ENCODE data around the gene CDK11B. TPM values are rescaled to one million over a fixed set of nuclear protein-coding genes. Genes with fewer than 3 reads are reported as not detected.
A peak's percentile ranks its signal among the peaks of the same experiment; 100 is the strongest.
"Not testable (repeated sequence)": the region's sequence is repeated elsewhere in the genome, so short reads cannot be mapped to it uniquely, and the experiment has no call there.

Gene CDK11B
- total and polyA plus RNA-seq, 2 experiments from 2014 or later = 17.9 to 22.2 TPM

- not testable (repeated sequence) for H3K27ac ChIP-seq; H3K4me1 ChIP-seq (ENCODE audit: low read depth); DNase-seq (ENCODE audit: low read depth in 1 of 2, low spot score in 1 of 2); H3K36me3 ChIP-seq; H3K9me3 ChIP-seq (ENCODE audit: low read depth); H3K4me3 ChIP-seq; H3K27me3 ChIP-seq
These were observed 37.9 kb upstream of the CDK11B start for GRCh38 chr1:1696431-1697357.

GRCh38 chr1:1692714-1693647, 34.2 kb upstream of the CDK11B start, which contains the start of gene SLC35E2B:
TSS of gene SLC35E2B (minus strand) at chr1:1692795. CDS start at chr1:1676699, 16,096 bp downstream.
- not testable (repeated sequence) for H3K4me1 ChIP-seq (ENCODE audit: low read depth); H3K9me3 ChIP-seq (ENCODE audit: low read depth); H3K27me3 ChIP-seq; H3K36me3 ChIP-seq
- DNase-seq (ENCODE audit: low read depth in 1 of 2, low spot score in 1 of 2) = peak; percentile 93 to 98
- Histone ChIP-seq H3K4me3 (peak within 1 kb of the TSS; percentile 79), H3K27ac (peak within 1 kb of the TSS; percentile 95)

DNA sequence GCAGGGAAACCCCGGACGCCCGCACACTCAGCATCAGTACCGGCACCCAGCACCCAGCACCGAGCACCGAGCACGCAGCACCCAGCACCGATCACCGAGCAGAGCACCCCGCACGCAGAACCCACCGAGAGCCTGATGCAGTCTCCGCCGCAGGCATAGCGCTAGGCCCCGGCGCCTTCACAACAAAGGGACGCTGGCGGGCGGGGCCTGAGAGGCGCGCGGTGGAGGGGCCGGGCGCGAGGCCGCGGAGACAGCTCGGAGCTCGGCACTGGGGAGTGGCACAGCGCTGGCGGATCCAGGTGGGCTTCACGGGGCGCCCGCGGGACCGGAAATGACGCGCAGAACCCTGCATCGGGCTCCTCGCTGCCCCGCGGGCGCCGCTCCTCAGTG, 33.5 kb upstream of the CDK11B start:
- Histone ChIP-seq H3K27ac (peak overlapping the region; percentile 95), H3K4me3 (peak overlapping the region; percentile 79)
- H3K4me1 ChIP-seq (ENCODE audit: low read depth); H3K27me3 ChIP-seq; H3K36me3 ChIP-seq; H3K9me3 ChIP-seq (ENCODE audit: low read depth): not testable (repeated sequence)
- peak; percentile 75 to 82 for DNase-seq (ENCODE audit: low read depth in 1 of 2, low spot score in 1 of 2)

- not testable (repeated sequence) for H3K27me3 ChIP-seq; H3K9me3 ChIP-seq (ENCODE audit: low read depth); H3K4me1 ChIP-seq (ENCODE audit: low read depth); H3K4me3 ChIP-seq; DNase-seq (ENCODE audit: low read depth in 1 of 2, low spot score in 1 of 2); H3K36me3 ChIP-seq; H3K27ac ChIP-seq
These were observed 32.6 kb upstream of the CDK11B start for GRCh38 chr1:1691443-1691842.

DNA sequence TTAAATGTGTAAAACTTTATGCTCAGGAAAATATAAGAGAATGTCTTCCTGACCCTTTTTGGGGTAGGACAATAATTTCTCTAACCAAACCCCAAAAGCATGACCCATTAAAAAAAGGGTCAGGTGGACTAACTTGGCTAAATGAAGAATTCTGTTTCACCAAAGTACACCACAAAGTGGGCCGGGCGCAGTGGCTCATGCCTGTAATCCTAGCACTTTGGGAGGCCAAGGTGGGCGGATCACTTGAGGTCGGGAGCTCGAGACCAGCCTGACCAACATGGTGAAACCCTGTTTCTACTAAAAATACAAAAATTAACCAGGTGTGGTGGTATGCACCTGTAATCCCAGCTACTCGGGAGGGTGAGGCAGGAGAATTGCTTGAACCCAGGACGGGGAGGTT, 30.7 kb upstream of the CDK11B start:
- H3K36me3 ChIP-seq; H3K4me1 ChIP-seq (ENCODE audit: low read depth); H3K9me3 ChIP-seq (ENCODE audit: low read depth); H3K27me3 ChIP-seq; H3K4me3 ChIP-seq; DNase-seq (ENCODE audit: low read depth in 1 of 2, low spot score in 1 of 2); H3K27ac ChIP-seq: not testable (repeated sequence)

DNA sequence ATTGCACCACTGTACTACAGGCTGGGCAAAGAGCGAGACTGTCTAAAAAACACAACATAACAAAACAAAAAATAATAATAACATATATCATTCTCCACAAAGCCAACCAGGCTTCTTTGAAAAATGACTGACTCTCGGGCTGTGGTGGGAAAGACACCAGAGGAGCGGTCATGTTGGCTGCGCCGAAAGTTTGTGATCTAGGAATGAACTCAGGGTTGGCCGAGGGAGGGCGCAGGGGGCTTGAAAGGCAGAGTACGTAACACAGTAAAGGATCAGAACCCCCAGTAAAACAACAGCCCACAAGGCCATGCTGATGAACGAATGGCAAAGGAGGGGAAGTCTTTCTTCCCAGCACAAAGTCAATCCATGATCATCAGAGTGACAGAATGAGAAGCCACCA, 29.0 kb upstream of the CDK11B start:
- no peaks in the 10 kb centered on the region for H3K9me3 ChIP-seq (ENCODE audit: low read depth)
- peaks cover 2% of the 10 kb centered on the region for H3K4me1 ChIP-seq (ENCODE audit: low read depth)

GRCh38 chr1:1684031-1684681, 25.4 kb upstream of the CDK11B start:
- no peaks in the 10 kb centered on the region for H3K9me3 ChIP-seq (ENCODE audit: low read depth)
- DNase-seq (ENCODE audit: low read depth in 1 of 2, low spot score in 1 of 2) = no peak
- no peak for TF ChIP-seq CTCF (IDR thresholded peaks at IDR 0.05; ENCODE audit: low read depth, low read length)
- no peak overlapping the region for H3K27ac ChIP-seq
- H3K4me3 ChIP-seq = no peak overlapping the region
- H3K4me1 ChIP-seq (ENCODE audit: low read depth) = peaks cover 2% of the 10 kb centered on the region
- H3K36me3 ChIP-seq = no peaks in the 10 kb centered on the region
- H3K27me3 ChIP-seq = no peaks in the 10 kb centered on the region

More for the DNA sequence above, 29.0 kb upstream of the CDK11B start:
- Histone ChIP-seq H3K27ac (no peak overlapping the region), H3K4me3 (no peak overlapping the region), H3K27me3 (no peaks in the 10 kb centered on the region), H3K36me3 (no peaks in the 10 kb centered on the region)
- TF ChIP-seq CTCF (IDR thresholded peaks at IDR 0.05; ENCODE audit: low read depth, low read length) = no peak
- no peak for DNase-seq (ENCODE audit: low read depth in 1 of 2, low spot score in 1 of 2)

All from cardiac muscle cell (in vitro differentiated cells and primary cell).